T-helper 9 cell (primary cell): ENCODE data around the gene GSTA4.

Experiments used
- DNase-seq: peaks from one replicate; pipeline ENCODE4 v3.0.0-alpha.2; 2020
- total RNA-seq, 2 donors: gene quantifications; one replicate each; lab custom pipeline; 2026; lab: John Stamatoyannopoulos, UW

Gene GSTA4, protein sequence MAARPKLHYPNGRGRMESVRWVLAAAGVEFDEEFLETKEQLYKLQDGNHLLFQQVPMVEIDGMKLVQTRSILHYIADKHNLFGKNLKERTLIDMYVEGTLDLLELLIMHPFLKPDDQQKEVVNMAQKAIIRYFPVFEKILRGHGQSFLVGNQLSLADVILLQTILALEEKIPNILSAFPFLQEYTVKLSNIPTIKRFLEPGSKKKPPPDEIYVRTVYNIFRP
- 0 to 0.28 reads per million in 2 donors for total RNA-seq

DNA sequence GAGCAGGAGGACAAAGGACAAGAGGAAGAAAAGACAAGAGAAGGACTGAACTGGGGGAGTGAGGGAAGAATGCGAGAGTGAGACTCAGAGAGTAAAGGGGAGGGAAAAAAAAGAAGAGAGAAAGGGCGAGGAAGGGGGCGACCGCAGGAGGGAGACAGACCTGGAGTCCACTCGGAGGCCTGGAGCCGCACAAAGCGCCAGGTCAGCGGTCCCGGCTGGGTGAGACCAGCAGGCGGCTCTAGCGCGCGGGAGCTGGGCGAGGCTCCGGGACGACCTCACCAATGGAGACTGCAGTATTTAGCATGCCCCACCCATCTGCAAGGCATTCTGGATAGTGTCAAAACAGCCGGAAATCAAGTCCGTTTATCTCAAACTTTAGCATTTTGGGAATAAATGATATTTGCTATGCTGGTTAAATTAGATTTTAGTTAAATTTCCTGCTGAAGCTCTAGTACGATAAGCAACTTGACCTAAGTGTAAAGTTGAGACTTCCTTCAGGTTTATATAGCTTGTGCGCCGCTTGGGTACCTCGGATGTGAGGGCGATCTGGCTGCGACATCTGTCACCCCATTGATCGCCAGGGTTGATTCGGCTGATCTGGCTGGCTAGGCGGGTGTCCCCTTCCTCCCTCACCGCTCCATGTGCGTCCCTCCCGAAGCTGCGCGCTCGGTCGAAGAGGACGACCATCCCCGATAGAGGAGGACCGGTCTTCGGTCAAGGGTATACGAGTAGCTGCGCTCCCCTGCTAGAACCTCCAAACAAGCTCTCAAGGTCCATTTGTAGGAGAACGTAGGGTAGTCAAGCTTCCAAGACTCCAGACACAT lies at the start of gene GSTA4:
Gene GSTA4, minus strand, starts transcription at position 196 of the 824 bp plus-strand sequence. CDS start 1,041 bp downstream, outside the sequence.
- peak; percentile 77 for DNase-seq

DNA sequence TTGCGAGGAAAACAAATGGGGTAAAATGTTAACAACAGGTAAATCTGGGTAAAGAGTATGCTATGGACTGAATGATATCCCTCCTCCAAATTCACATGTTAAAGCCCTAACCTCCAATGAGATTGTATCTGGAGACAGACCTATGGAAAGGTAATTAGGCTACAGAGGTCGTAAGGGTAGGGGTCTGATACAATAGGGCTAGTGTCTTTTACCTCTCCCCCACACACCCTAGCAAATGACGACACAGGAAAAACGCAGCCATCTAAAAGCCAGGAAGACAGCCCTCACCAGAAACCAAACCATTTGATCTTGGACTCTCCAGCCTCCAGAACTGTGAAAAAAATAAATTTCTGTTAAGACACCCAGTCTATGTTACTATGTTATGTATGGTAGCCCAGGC lies 49.5 kb upstream of the GSTA4 start:
- DNase-seq, result no peak

DNA sequence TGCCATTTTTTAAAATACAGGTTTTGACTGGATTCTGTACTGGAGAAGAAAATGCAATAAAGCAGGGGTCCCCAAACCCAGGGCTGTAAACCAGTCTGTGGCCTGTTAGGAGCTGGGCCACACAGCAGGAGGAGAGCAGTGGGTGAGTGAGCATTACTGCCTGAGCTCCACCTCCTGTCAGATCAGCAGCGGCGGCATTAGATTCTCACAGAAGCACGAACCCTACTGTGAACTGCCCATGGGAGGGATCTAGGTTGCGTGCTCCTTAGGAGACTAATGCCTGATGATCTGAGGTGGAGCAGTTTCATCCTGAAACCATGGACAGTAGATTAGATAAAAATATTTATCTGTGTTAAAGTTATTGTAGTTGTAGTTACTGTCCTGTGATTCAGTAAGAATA lies 49.0 kb upstream of the GSTA4 start:
- DNase-seq, result no peak

DNA sequence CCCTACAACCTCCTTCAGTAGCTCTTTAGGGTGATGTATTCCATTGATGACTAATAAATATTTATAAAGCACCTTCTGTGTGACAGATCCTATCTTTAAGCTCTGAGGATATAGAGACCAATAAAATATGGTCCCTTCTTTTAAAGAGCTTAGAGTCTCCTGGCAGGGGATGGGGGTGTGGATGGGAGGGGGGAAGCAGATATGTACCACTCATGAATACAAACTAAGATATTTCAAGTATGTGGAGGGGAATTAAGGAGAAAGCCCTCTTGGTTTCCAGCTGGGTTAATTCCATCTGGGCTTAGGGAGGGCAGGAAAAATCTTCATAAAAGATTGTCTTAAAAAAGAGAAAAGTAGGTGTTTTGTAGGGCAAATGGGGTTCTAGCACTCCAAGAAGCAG lies 48.5 kb upstream of the GSTA4 start:
- no peak for DNase-seq

DNA sequence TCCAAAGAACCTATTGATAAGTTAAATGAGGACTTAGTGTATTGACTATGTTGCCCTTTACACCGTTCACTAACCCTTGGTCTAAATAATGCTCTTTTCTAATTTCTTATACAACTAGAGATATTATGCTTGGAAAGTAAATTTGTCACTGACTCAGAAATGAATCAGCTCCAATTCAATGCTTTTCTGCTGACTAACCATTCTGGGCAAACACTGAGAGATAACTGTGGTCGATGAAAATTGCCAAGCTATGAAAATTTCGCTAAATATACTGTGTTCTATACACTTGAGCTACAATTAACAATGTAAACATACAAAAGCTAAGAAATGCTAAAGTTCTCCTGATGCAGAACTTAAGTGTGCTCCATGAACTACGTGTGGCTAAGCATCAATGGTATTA lies 47.0 kb upstream of the GSTA4 start:
- DNase-seq, result no peak

DNA sequence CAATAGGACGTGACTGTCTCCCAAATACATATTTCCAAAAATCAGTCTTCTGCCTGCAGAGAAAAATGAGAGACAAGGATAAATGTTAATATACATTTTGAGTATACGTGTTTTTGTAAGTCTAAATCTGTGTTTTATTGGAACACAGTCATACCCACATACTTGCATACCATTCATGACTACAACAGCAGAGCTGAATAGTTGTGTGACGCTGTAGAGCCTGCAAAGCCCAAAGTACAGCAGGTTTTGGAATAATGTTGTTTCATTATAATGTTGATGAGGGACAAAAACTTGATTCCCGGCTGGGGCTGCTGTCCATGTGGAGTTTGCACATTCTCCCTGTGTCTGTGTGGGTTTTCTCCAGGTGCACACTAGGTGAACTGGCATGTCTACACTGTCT lies 46.3 kb upstream of the GSTA4 start:
- DNase-seq, result no peak

DNA sequence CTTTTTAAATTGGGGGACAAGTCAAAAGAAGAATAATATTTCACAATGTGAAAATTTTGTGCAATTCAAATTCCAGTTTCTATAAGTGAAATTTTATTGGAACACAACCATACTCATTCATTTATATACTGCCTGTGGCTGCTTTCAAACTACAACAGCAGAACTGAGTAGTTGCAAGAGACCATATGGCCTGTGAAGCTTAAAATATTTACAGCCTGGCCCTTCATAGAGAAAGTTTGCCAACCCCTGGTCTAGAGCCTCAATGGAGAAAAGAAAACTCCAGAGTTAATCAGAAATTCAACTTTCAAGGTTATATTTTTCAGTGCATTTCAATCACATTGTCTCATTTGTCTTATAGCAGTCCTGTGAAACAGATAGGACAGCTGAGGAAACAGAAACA lies 43.5 kb upstream of the GSTA4 start:
- no peak for DNase-seq

DNA sequence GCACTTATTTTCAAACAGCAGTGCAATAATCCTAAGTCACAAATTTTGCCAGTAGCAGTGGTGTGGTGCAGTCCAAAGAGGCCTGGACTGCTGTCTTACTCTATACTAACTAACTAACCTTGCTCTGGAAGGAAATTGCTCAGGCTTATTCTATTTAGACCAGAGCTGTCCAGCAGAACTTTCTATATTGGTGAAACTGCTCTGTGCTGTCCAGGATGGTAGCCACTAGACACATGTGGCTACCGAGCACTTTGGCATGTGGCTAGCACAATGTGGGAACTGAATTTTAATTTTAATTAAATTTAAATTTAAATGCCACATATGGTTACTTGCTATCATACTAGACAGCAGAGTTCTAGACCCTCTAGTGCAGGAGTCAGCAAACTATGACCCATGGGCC lies 43.1 kb upstream of the GSTA4 start:
- DNase-seq, result no peak

DNA sequence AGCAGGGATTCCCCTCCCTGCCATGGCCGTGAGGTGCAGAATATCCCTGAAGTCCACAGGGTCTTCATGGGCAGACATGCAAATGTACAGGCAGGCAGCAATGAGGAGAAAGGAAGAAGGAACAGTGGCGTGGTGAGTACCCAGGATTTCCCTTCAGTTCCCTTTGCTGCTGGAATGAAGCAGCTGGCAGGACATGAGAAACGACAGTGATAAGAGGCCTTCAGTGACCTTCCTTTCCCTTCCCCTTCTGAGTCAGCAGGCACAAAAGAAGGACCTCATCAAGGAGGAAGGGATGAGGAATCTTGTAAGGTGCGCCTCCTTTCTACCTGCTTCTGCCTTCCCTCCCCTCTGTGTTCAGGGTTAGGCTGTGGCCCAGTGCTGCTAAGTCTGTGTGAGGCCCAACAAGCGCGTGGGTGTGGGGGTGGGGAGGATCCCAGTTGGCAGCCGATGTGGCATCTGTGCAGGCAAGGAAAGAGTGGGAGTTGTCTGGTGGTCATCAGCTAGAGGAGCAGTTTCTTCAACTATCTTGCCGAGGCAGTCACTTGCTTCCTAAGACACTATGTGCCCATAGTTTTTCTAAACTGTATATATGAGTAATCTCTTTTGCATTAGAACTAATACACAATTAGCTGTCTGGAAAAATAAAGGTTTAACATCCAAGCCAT lies 40.6 kb upstream of the GSTA4 start:
- no peak for DNase-seq

DNA sequence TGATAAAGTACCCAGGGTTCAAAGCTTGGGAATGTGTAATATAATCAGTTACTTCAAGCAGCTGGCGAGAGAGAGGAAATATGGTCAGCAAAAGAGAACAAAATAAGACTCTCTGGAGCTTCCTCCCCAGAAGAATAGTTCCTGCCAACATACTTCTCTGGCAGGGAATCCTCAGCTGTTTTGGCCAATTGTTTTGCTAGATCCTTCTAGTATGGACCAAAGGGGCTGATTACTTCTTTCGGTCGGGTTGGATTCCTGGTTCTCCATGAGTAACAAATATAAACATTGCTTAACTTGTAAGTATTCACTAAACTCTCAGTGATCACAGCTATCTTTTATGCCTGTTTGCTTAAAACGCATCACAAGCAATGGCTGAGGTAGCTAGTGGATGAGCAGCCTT lies 38.7 kb upstream of the GSTA4 start:
- DNase-seq, result no peak

DNA sequence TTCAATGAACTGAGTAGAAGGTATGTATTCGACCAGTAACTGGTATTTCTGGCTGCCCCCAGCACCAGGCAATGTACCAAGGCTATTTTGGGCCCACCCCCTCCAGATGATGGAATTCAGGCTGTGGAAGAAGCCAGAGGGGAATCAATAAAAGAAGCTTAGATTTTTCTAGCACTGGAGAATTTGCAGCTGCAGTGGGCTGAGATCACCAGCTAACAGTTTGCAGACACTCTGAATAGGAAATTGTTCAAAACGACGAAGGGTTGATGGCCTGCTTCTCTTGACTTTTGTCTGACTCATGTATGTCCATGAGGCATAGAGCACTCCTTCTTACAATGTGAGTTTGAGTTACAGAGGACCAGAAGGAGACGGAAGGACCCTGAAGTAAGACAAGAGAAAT lies 37.8 kb upstream of the GSTA4 start:
- DNase-seq, result no peak

DNA sequence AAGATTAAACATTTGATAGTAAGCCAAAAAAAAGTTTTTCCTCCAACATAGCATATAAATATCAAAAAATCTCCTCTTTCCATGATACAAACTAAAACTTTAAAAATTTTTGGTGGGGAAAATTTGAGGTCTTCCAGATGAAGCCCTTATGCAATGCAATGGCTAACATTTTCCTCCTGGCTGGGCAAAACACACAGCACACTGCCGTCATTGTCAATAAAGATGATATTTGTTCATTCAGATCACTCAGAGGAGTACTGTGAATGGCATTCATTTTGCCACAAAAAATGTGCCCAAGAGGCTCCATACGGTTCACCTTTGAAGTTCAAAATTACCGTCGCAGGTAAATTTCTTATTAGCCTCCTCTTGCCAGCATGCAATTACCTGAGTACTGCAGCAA lies 36.2 kb upstream of the GSTA4 start:
- no peak for DNase-seq

DNA sequence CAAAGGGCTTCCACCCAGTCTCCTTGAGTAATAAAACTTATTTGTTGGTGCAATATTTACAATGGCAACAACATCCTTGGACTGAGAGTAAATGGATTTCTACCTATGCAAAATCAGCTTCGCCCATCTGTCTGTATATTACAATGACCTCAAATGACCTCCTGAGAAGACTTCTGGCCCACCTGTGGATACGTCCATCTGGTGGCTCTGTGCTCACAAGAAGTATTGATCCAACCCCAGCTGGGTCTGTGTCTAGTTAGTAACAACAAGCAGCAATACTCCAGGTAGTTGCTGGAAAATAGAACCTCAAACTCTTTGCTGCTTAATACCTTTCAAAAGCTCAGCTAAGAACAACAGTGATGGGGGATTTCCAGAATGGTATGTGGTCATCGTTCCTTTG lies 34.7 kb upstream of the GSTA4 start:
- no peak for DNase-seq

DNA sequence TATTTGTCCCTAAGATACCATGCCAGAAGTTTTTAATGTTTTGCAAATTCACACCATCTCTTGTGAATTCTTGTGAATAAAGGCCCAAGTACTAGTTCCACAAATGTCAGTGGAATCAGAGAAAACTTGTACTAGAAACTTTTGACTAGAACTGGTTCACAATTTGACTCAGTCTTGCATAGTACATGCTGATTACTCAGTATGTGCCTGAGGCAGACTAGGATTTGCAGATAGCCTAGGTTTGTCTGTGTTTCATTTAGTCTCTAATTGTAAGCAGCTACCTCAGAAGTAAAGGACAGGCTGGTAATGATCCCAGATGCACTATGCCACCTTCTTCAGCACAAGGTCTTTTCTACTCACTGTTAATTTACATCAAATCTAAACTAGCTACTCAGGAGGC lies 34.2 kb upstream of the GSTA4 start:
- no peak for DNase-seq

DNA sequence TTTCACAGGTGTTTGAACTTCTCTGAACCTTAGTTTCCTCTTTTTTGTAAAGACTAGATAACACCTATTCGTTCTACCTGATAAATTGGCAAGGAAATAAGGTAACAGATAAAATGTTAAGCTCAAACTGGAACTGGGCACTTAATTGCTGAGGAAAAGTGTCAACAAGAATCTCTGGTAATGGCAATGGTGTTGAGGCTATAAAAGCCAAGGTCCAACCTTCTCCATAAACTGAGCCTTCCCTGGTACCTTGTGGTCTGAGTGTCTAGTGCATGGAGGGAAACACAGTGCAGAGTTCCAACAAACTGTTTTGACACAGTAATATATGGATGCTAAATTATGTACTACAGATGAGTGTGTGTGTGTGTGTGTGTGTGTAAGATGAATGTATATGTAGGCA lies 33.4 kb upstream of the GSTA4 start:
- no peak for DNase-seq

DNA sequence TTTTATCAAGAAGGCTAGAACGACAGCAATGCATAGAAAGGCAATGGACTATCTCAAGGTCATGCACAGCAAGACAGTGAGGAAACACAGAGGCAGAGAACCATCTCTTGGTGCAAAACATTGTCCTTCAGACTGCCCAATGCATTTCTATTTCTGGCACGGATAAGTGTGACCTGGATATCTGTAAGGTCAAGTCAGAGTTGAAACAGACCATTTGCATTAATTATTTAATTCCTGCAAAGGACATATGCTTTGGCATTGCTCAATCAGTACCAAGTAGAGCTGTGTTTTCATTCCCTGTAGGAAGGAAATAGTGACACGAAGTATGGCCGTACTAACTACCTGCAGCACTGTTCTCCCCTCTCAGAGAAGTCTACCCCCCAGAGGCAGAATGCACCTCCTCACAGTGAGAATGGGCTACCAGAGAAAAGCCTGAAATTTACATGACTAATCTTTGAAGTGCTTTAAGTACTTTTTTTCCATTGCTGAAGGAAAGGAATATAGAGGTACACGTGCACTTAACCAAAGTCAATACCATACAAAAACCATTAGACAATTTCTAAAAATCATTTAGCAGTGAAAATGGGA lies 32.1 kb upstream of the GSTA4 start:
- DNase-seq, result no peak

DNA sequence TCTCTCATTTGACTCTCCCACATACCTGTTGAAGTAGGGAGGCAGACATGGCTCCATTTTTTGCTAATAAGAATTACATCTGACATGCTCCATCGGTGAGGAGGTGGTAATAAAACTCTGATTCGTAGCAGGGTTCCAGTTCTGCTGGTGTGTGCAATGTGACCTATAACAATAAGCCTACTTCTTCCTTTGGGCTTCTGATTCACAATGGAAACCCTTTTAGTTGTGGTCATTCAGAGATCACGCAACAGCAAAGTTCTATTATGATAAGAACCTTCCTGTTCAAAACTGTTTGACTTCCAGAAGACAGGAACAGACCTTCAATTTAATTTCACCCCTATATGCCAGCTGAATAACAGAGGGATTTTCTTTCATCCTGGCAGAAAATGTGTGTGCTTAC lies 31.4 kb upstream of the GSTA4 start:
- DNase-seq, result no peak

DNA sequence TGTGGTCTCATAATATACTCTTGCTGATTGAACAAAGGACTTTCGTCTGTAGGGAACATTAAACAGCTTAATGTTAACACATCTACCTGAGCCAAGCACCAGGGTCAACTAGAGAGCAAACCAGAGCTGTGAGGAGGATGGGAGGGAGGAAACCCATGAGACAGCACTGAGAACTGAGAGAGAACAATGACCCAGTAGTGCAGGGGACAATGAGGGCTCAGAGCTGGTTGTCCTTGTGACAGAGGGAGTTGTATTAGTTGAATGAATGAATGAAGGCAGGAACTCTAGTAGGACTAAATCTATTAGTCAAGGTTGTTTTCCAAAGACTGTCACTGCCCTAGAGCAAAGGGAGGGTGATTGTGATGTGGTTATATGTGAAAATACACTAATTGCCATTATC lies 28.2 kb upstream of the GSTA4 start:
- no peak for DNase-seq

DNA sequence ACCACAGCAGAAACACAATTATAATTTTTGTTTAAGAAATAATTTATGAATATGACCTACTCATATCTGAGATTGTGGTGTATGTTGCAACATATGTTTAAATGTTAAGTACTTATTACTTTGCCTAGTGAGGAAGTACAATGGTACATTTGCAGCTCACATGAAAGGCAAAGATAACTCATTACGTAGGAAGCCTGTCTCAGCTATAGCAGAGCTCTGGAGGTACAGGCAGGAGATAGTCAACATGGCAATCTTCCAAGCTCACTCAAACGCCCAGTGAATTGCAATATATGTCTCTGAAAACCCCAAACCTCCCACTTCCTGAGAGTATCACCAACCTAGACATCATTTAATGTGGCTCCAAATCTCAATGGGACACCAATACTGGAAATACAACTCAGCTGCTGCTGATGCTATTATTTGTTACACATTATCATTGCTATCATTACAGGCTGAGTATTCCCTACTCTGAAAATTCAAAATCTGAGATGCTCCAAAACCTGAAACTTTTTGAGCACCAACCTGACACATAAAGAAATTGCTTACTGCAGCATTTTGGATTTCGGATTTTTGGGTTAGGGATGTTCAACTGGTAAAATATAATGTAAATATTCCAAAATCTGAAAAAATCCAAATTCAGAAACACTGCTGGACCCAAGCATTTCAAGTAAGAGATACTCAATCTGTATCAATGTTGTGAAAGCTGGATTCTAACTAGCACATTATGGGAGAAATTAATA lies 25.1 kb upstream of the GSTA4 start:
- DNase-seq, result no peak

DNA sequence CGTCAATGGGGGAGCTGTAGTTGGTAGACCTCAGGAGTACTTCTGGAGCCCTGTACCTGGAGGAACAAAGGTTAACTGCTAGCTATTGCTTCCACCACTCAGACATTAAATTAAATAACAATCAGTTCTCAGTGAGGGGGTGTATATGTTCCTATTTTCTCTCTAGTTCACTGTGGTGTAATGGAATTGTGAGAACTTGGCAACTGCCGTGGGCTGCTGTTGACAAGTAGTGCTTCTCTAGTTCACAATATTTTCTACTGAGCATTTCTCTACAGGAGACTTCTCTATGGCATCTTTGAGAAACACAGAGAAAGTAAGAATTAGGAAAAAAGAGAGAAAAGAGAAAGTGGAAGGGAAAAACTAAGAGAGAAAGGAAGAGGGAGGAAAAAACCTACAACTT lies 23.4 kb upstream of the GSTA4 start:
- DNase-seq, result no peak

DNA sequence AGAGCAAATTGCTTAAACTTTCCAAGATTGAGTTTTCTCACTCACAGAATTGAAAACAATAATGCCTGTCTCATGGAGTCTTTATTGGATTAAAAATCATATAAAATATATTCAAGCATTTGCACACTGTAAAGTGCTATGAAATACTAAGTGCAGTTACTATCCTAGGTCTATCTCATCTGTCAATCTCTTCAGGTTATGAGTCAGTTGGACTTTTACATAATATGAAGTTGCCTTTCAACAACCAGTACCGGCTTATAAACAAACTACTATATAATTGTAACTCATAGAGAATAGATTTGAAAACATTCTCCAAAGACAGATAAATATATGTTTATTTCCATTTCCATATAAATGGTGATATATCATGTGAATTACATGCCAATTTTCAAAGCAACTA lies 20.4 kb upstream of the GSTA4 start:
- DNase-seq, result no peak

DNA sequence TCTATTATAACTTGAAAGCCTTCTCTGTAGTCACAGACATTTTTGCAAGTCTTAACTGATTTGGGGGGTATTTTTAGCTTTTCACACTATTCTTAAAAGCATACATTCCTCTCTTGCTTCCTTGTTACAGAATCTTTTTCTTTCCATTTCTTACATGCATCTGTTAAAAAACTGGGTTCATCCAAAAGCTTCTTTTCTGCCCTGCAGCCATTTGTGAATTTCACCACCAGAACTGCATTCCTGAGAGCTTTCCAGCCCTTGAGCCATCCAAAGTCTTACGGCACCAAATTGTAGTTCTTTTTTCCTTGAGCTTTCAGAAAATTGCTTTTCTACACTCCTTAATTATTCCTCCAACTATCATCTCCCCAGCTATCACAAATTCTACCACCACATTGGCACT lies 19.7 kb upstream of the GSTA4 start:
- no peak for DNase-seq

DNA sequence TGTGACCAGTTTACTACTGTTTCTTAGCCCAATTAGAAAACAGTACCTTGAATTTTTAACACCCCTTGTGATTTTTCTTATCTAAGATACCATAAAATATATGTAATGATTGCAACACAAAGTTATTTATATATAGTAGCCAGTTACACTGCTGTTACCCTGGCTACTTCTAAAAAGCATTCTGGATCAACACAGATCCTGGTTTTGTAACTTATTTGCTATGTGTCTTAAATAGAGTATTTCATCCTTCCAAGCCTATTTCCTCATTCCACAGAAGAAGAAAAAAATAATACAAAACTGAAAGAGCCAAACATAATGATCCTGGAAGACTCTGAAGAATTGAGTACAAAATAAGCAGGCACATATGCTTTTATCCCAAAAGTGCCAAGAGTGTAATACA lies 19.0 kb upstream of the GSTA4 start:
- DNase-seq, result no peak
